Omental fat pad (tissue), 4 donors: Measurements from ENCODE around the gene EXOSC5. TPM values are rescaled to one million over a fixed set of nuclear protein-coding genes. Genes with fewer than 3 reads are reported as not detected.
A peak's percentile ranks its signal among the peaks of the same experiment; 100 is the strongest.

ENCODE experiments used
- ATAC-seq: fragments of 150-250 bp; one replicate; pipeline ENCODE4 v1.9.1; 2016; ENCODE audit warnings: mild to moderate bottlenecking, moderate library complexity; ENCODE audit not compliant: low FRiP score
- DNase-seq: peaks from one replicate; pipeline ENCODE4 v3.0.0-alpha.2; 2019; ENCODE audit warnings: low spot score
- total RNA-seq, 4 donors: library from RNA; depleted of rRNA; stranded (reverse); fragments of >200 nt; gene quantifications; one replicate each; pipeline ENCODE4 v1.1.0, GENCODE V29; 2016
- TF ChIP-seq, protein P1 (sequence below), 3 donors: fragments of 450-650 bp; IDR thresholded peaks; one replicate each; pipeline ENCODE4 v1.5.1; 2016 to 2017; ENCODE audit warnings: antibody characterized with exemption in 3 of 3, mild to moderate bottlenecking in 3 of 3, moderate library complexity in 2 of 3

EXOSC5 gene
- 10 to 100 TPM; 13.2 to 17.3 (median 15.7) TPM for total RNA-seq

DNA sequence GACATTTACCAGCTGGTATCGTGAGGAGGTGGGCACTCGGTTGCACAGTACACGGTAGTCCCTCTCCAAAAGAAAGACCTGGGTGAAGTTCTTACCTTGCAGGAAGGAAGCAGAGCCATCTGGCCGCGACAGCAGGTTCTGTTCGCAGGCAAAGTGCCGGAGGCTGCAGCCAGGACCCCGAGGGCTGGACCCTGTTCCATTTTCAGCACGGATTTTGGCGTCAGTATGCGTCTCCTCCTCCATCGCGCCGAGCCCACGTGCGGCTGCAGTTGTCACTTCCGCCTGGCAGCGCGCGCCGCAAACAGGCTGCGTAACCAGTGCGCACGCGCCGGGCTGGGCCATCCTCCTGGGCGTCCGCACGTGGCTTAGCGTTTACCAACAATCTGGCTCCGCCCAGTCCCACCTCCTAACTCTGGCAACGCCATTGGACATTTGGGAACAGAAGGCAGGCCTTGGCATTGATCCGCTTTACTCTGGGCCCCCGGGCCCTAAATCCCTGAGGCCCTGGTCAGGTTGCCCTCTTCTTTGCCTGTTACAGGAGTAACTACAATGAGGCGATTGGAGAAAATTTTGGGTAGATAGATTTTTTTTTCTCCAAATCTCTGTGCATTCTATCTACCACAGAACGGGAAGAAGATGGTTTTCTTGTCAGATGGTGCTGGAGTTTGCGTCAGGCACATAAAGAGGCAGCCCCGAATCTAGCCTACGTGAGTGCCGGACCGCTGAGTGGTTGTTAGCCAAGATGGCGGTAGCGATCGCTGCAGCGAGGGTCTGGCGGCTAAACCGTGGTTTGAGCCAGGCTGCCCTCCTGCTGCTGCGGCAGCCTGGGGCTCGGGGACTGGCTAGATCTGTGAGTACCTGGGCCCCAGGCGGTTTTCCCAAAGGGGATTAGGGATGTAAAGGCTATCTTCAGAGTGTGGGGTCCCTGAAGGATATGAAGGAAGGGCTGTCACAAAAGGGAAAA is at the start of gene EXOSC5, which contains the start of gene BCKDHA:
Gene EXOSC5, minus strand, starts transcription at position 274 of the 964 bp plus-strand sequence. Its CDS starts 31 bp downstream, at position 243.
Gene BCKDHA, plus strand, starts transcription at position 733 of the 964 bp plus-strand sequence. Its CDS starts 10 bp downstream, at position 743.
- TF ChIP-seq, protein P1, sequence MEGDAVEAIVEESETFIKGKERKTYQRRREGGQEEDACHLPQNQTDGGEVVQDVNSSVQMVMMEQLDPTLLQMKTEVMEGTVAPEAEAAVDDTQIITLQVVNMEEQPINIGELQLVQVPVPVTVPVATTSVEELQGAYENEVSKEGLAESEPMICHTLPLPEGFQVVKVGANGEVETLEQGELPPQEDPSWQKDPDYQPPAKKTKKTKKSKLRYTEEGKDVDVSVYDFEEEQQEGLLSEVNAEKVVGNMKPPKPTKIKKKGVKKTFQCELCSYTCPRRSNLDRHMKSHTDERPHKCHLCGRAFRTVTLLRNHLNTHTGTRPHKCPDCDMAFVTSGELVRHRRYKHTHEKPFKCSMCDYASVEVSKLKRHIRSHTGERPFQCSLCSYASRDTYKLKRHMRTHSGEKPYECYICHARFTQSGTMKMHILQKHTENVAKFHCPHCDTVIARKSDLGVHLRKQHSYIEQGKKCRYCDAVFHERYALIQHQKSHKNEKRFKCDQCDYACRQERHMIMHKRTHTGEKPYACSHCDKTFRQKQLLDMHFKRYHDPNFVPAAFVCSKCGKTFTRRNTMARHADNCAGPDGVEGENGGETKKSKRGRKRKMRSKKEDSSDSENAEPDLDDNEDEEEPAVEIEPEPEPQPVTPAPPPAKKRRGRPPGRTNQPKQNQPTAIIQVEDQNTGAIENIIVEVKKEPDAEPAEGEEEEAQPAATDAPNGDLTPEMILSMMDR (IDR thresholded peaks at IDR 0.05), result no peak
- peak; percentile 96 for DNase-seq
- ATAC-seq, result peak; percentile 99

DNA sequence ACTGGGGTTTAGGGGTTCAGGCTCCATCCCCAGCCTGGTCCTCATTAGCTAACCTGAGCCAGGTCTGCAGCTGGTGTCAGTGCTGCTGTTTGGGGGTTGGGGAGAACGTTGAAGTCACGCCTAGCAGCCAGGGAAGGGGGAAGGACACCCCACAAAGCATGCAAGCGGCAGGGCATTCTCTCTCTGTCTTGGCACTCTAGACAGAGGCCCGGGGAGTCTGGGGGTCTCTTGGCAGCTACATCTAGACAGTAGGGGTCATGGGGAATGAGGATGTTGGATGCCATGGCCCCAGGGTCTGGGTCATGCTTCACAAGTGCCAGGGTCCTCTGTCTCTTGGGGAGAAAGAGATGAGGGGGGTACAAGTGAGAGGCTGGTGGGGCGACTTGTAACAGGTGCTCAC is 48.4 kb upstream of the EXOSC5 start:
- ATAC-seq, result no peak
- no peak for DNase-seq
- TF ChIP-seq, protein P1 (IDR thresholded peaks at IDR 0.05), result no peak

DNA sequence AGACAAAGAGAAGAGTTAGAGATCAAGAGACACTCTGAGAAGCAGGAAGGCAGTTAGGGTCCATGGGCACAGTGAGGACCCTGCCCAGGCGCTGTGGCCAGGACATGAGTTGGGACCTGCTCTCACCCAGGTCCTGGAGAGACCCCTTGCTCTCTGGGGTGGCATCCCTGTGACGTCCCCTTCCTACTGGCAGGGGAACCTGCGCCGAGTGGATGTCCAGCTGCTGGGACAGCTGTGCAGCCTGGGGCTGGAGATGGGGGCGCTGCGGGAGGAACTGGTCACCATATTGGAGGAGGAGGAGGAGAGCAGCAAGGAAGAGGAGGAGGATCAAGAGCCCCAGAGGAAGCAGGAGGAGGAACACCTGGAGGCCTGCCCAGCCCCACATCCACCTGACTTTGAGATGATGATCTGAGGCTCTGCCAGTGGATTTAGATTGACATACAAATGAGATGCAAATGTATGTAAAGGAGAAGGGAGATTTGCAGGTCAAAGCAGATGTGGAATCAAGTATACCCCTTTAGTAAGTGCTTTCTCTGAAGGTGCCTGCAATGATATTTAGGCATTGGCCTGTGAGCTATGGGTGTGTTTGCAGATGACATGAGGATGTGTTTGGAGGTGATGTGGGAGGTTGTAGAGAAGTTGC is 46.8 kb upstream of the EXOSC5 start:
- TF ChIP-seq, protein P1 (IDR thresholded peaks at IDR 0.05), result no peak
- ATAC-seq (no peak), DNase-seq (no peak)

DNA sequence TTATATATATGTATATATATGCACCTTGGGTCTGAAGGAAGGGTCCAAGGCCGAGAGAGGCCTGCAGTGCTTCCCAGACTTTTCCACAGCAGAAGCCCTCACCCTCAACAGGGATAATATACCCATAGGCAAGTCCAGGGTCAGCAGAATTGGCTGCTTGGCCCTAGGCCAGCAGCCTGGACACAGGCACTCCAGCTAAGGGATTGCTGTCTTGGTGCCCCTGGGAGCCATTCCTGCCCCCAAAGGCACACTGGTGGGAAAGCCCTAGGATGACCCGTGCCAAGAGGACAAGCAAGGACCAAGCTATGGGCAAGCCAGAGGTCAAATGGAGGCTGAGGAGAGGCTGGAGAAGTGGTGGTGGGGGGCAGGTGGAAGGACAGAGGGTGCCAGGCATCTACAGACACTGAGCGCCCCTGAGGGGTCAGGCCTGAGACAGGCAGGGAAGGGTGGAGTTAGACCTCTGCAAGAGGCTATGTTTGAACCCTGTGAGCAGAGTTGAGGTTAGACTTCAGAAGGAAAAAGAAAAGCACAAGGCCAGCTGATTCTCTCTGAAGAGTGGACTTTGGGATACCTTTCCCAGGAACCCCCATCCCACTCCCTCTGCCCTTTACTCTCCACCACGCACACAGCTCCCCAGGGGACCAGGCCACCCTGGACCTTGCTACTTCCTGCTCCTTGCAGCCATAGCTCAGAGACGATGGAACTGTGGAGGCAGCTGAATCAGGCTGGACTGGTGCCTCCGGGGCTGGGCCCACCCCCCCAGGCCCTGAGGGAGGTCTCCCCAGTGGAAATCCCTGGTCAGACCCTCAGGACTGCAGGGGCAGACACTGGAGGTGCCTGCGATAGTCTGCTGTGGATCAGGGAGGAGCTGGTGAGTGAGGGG is 45.6 kb upstream of the EXOSC5 start, which contains the start of gene ERICH4:
Gene ERICH4, plus strand, starts transcription at position 684 of the 883 bp plus-strand sequence. Its CDS starts 14 bp downstream, at position 698.
- TF ChIP-seq, protein P1 (IDR thresholded peaks at IDR 0.05), result no peak
- no peak for ATAC-seq
- no peak for DNase-seq

DNA sequence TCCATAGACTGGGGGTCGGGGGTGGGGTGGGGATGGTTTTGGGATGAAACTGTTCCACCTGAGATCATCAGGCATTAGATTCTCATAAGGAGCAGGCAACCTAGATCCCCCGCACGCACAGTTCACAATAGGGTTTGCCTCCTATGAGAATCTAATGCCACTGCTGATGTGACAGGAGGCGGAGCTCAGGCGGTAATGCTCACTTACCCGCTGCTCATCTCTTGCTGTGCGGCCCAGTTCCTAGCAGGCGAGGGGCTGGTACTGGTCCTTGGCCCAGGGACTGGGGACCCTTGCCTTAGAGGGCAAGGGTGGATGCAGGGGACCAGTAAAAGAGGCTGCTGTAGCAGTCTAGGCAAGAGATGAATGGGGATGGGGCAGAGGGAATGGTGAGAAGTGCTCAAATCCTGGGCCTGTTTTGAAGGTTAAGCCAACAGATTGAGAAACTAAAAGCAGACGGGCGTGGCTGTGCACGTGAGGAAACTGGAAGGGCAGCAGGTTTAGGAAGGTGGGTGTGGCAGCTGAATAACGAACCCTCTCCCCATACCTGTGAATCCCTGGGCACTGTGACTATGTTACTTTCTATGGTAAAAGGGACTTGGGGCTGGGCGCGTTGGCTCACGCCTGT is 44.3 kb upstream of the EXOSC5 start:
- no peak for DNase-seq
- ATAC-seq, result no peak
- TF ChIP-seq, protein P1 (IDR thresholded peaks at IDR 0.05), result no peak
